Amygdala (tissue), 56 donors: Measurements from ENCODE around the gene APBB3.
"Not testable (repeated sequence)": the region's sequence is repeated elsewhere in the genome, so short reads cannot be mapped to it uniquely, and the experiment has no call there.

Experiments used
- DNase-seq, 56 donors: peaks; one replicate each; lab custom pipeline; 2025; lab: John Stamatoyannopoulos, UW

The APBB3 gene, protein sequence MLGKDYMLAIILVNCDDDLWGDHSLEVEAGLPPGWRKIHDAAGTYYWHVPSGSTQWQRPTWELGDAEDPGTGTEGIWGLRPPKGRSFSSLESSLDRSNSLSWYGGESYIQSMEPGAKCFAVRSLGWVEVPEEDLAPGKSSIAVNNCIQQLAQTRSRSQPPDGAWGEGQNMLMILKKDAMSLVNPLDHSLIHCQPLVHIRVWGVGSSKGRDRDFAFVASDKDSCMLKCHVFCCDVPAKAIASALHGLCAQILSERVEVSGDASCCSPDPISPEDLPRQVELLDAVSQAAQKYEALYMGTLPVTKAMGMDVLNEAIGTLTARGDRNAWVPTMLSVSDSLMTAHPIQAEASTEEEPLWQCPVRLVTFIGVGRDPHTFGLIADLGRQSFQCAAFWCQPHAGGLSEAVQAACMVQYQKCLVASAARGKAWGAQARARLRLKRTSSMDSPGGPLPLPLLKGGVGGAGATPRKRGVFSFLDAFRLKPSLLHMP

DNA sequence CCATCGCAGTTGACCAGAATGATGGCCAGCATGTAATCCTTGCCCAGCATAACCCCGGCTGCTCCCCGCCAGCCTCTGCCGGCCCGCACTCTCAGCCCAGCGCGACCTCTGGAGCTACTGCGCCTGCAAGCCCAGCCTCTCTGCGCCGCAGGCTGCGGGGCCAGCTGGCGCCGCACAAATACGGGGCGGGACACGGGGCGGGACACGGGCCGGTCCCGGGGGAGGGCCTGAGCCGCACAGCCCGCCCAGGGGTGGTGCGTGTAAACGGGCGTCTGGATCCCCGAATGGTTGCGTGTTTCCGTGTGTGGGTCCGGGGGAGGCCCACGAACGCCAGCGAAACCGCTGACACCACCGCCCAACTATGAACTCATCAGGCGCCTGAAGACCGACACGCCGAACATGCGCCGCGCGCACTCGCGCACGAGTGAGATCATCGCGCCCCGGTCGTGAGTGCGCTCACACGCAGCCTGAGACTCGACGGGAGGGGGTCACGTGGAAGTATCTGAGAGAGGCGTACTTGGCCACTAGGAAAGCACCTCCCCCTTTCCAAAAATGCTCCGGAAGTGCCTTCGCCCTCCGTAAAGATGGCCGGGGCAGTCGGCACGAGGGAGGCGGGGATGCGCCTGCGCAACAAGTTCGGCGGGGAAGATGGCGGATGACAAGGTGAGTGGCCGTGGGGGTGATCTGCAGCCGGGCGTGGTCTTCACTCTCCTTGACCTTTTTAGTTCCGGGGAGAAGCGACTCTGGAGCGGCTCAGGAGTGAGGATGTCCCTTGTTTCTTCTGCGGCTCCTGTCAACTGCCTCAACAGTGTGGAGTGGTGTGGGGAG, at the start of gene APBB3, which contains the start of gene SLC35A4:
APBB3 (minus strand) TSS at position 403 of the 828 bp plus-strand sequence; CDS start at position 50, 353 bp downstream.
SLC35A4 (plus strand) TSS at position 633 of the 828 bp plus-strand sequence. CDS start 2,342 bp downstream, outside the sequence.
- DNase-seq: peak; percentile 78 to 100 (median 97)

DNA sequence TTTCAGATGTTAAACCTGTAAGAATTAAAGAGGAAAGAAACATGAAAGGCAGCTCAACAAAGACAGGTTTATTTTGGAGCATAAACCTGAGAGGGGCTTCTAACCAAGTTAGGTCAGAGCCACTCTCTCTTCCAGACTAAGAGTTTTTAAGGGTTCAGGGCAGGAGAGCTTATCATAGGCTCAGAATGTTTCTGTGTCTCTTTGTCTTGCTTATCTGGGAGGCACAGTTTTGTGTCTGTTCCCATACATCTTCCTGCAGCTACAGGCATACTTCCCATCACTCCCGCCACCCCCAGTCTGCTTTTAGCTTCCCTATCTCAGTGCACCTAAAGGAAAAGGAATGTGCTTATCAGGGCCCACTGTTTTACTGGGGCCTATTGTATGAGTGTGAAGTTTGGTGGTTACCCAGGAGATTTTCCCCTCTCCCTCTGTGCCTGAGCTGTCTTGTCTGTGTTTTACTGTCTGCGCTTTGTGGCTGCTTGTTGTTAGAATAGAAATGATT, 46.7 kb upstream of the APBB3 start:
- DNase-seq: peak in 1 of 56 donors; percentile 35

DNA sequence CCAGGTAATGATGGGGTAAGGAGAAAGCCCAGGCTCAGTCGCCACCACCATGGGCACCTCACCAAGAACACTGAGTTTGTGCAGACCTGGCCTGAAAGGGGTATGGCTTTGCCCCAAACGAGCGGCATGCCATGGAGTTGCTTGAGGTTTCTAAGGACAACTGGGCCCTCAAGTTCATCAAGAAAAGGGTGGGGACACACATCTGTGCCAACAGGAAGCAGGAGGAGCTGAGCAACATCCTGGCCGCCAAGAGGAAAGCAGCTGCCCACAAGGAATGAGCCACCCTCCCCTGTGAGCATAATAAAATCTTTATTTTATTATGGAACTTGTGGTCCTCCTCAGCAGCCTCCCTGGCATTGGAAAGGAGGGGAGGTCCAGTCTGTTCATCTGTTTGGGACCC, 44.7 kb upstream of the APBB3 start:
- DNase-seq: peak in 2 of 56 donors; percentile 5 to 17

DNA sequence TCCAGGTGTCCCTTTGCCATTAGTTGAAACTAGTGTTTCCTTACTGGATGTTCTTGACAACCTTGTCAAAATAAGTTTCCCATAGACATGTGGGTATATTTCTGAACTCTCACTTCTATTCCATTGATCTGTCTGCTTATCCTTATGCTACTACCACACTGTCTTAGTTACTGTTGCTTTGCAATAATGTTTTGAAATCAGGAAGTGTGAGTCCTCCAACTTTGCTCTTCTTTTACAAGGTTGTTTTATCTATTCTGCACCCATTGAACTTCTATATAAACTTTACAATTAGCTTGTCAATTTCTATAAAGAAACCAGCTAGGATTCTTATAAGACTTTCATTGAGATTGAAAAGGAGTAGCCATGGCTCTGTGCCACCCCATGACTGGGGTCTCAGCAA, 44.3 kb upstream of the APBB3 start:
- DNase-seq: no peak

DNA sequence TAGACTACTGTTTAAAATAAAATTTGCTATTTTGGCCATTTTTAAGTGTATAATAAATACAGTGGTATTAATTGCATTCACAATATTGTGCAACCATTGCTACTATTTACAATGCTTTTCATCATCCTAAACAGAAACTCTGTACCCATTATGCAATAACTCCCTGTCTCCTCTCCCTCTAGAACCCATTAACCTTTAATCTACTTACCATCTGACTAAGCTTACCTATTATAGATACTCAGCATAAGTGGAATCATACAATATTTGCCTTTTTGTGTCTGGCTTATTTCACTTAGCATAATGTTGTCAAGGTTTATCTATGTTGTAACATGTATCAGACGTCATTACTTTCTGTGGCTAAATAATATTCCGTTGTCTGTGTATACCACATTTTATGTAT, 42.6 kb upstream of the APBB3 start:
- no peak for DNase-seq

DNA sequence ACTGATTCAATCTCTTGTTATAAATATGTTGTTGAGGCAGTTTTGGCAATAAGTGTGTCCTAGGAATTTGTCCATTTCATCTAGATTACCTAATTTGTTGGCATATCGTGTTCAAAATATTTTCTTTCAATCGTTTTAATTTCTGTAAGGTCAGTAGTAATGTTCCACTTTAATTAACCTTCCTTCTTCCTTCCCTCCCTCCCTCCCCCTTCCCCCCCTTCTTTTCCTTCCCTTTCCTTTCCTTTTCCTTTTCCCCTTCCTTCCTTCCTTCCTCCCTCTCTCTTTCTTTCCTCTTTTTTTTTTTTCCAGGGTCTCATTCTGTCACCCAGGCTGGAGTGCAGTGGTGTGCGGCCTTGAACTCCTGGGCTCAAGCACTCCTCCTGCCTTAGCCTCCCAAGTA, 41.5 kb upstream of the APBB3 start:
- no peak for DNase-seq

DNA sequence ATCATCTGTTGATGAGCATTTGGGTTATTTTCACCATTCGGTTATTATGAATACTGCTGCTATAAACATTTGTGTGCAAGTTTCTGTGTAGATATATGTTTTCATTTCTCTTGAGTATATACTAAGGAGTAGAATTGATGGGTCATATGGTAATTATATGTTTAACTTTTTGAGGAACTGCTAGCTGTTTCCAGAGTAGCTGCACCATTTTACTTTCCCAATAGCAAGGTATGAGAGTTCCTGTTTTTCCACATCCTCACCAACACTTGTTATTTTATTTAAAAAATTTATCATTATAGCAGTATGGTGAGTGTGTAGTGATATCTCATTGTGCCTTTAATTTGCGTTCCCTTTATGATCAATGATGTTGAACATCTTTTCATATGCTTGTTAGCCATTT, 39.3 kb upstream of the APBB3 start:
- DNase-seq: no peak

DNA sequence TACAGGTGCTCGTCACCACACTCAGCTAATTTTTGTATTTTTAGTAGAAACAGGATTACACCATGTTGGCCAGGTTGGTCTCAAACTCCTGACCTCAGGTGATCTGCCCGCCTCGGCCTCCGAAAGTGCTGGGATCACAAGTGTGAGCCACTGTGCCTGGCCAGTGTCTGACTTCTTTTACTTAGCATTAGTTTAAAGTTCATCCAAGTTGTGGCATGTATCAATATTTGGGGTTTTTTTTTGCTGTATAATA, 39.0 kb upstream of the APBB3 start:
- not testable (repeated sequence) for DNase-seq

DNA sequence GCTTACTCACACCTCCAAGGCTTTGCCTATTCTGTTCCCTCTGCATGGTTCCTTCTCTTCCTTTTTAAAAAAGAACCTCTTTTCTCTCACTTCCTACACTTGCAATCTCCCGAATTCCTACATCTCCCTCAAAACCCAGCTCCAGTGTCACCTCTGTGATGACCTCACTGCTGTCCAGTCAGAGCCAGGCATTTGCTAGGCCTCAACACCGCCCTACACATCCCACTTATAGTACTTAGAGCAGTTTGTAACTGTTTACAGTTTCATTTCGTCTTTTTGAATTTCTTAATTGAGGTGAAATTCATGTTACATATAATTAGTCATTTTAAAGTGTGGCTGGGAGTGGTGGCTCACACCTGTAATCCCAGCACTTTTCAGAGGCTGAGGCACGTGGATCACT, 37.7 kb upstream of the APBB3 start:
- no peak for DNase-seq

DNA sequence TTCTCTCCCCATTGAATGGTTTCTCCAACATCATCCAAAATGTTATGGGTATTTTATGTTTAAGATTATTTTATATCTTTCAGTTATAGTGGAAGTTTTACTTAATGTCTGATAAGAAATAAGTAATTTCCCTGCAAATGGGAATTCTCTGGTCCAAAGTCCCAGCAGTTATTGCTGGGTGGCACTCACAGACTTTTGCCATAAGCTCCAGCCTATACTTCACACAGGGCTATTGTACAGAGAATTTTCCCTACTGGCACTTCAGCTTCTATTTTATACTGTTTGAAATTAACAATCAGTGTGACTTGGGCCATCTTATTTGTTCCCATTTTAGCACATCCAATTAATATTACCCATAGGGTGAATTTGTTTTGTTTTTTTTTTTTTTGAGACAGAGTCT, 35.7 kb upstream of the APBB3 start:
- DNase-seq: no peak

DNA sequence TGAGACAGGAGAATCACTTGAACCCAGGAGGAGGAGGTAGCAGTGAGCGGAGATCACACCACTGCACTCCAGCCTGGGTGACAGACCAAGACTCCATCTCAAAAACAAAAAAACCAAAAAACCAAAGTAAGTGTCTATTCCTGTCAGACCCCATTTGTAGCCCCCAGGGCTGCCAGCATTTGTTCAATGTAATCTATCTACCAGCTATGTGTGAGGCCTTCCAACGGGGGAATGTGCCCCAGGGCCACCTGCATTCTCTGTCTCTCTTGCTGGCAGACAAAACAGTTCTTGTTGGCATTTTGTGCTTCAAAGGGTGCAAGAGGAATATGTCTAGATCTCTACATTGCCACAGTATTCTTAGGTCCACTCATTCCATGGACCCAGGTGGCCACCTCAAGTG, 34.4 kb upstream of the APBB3 start:
- no peak for DNase-seq

DNA sequence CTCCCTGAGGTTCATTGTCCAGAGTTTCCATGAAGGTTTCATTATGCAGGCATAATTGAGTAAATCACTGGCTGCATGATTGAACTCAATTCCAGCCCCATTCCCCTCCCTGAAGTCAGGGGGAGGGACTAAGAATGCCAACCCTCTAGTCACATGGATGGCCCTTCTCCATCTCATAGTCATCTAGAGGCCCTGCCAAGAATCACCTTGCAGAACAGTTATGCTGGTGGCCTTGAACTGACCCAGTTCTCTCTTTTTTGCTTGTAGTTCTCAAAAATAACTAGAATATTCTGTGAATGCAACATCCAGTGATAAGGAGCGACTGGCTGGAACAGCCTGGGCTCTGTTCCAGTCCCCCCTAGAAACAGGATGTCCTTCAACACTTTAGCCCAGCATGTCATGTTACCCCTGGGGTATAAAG, 31.9 kb upstream of the APBB3 start:
- peak in 2 of 56 donors; percentile 8 to 30 for DNase-seq

DNA sequence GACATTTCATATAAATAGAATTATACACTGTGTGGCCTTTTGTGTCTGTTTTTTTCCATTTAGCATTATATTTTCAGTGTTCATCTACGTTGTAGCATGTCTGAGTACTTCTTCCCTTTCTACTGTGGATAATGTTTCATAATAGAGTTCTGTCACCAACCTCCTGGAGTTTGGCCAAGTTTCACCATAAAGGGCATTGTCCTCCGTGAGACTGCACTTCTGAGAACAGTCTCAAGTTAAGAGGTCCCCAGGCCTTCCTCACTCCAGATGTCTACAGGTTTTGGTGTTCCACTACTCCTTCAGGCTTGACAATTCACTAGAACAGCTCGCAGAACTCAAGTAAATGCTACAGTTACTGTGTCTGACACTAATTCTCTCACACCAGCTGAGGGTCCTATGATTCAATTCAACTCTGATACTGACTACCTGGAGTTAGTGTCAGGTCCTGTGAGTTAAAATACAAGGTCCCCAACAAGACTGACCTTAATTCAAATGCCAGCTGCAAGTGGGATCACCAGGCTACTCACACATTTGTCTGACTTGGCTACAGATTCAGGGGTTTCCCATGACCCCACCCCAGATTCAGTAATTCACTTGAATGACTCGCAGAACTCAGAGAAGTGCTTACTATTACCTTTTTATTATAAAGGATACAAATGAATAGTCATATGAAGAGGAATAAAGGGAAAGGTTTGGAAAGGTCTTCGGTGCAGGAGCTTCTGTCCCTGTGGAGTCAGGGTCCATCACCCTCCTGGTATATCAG, 31.3 kb upstream of the APBB3 start:
- DNase-seq: peak in 5 of 56 donors; percentile 12 to 59 (median 22)

DNA sequence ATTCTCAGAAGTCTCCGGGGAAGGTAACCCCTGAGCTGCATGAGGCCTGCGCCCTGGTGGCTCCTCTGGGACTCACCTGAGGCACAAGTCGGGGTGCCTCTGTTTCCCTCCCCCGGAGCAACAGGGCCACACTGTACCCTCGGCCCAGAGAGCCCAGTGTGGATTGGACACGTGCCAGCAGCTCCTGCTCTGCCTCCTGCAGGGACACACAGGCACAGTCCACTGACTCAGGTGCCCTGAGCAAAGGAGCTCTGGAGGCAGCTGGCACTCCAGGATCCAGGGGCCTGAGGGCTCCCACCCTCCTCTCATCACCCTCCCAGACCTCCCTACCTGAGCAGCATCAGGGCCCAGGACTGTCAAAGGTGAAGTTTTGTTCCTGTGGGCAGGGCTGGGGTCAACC, 29.8 kb upstream of the APBB3 start:
- DNase-seq: no peak

DNA sequence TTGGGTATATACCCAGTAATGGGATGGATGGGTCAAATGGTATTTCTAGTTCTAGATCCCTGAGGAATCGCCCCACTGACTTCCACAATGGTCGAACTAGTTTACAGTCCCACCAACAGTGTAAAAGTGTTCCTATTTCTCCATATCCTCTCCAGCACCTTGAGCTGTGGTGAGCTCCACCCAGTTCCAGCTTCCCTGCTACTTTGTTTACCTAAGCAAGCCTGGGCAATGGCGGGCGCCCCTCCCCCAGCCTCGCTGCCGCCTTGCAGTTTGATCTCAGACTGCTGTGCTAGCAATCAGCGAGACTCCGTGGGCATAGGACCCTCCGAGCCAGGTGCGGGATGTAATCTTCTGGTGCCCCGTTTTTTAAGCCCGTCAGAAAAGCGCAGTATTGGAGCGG, 28.7 kb upstream of the APBB3 start:
- not testable (repeated sequence) for DNase-seq

DNA sequence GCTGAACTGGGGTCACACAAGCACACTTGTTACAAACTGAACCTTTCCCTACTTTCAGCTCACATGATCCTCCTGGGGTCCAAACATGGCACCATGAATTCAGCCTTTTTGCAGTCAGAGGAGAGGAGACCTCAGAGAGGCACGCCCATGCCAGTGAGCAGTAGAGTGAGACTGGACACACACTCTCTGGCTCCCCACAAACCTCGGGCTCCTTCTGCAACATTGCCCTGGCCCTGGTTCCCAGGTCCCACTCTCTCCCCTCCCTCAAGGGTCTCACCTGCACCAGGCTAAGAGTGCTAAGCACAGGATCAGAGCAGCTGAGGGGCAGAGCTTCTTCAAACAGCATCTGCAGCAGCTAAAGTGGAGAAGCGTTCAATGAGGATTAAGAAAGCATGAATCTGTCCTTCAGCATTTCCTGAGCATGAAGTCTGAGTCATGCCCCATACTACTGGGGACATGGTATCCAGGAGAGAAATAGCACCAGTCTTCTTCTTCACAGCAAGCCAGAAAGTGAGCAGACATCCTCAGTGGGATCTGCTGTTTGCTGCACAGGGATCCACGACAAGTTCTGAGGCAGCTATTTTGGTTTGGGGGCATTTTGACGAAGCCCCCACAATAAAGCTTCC, 27.5 kb upstream of the APBB3 start:
- no peak for DNase-seq

DNA sequence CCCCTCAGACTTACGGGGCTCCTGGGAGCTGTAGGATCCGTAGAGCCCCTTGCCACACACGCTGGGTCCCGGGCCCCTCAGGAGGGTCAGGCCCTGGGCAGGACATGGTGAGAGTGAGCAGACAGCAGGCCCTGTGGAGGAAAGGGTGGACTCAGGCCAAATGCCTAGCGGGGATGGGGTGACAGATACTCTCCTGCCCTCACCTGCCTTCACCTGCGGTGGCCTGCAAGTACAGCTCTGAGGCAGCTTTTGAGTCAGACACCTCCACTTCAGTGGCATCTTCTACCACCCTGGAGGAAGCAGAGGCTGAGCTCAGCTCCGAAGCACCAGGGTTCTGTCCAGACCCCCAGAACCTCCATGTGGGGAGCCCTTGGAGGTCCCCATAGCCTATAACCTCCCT, 26.5 kb upstream of the APBB3 start:
- DNase-seq: no peak

DNA sequence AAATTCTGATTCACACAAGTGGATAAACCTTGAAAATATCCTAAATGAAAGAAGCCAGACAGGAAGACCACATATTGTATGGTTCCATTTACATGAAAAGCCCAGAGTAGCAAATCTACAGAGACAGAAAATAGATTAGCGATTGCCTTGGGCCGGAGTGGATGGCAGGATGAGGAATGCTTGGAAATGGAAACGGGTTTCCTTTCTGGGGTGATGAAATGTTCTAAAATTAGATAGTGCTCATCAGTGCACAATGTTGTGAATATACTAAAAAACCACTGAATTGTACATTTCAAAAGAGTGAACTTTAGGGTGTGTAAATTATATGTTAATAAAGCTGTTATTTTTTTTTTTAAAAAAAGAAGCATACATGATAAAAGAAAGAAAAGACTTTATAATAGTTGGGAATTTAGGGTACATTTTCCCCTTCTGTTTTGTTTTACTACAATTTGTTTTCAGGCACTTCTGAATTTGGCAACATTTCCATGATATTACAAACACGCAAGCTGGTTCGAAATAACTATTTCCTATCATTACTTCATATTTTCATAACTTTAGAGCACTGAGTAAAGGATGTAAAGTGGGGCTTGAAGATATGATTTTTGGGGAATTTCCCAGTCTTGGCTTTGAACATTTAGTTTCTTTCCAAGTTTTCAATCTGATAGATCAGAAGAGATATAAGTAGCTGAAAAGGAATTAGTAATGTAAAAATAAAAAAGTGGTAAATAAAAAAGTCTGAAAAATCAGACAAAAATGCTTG, 24.1 kb upstream of the APBB3 start:
- no peak for DNase-seq

DNA sequence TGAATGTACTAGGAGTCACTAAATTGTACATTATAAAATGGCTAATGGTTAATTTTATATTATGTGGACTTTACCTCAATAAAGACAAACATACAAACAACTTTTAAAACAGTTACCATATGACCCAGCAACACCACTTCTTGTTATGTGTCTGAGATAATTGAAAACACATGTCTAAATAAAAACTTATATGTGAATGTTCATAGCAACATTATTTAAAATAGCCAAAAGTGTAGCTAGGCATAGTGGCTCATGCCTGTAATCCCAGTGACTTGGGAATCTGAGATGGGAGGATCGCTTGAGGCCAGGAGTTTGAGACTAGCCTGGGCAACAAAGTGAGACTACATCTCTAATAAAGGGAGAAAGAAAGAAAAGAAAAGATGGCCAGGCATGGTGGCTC, 23.1 kb upstream of the APBB3 start:
- DNase-seq: no peak
